WTC11 (cell line): ENCODE data around the gene ARVCF. TPM values are rescaled to one million over a fixed set of nuclear protein-coding genes. Genes with fewer than 3 reads are reported as not detected.

Experiments used
- ATAC-seq: fragments of 200-7000 bp; cut with Tn5 transposase; 2 replicates; pipeline ENCODE4 v1.10.0; 2021; ENCODE audit warnings: mild to moderate bottlenecking, moderate library complexity
- CTCF ChIA-PET: fragments of 300-600 bp; sonication (Branson Sonifier 250); formaldehyde crosslinking; loops from one replicate; lab custom pipeline; 2021; ENCODE audit warnings: antibody characterized with exemption; lab: Charles Lee
- POLR2A ChIA-PET: fragments of 350-600 bp; sonication (Branson Sonifier 250); formaldehyde crosslinking; loops from one replicate; lab custom pipeline; 2021; ENCODE audit warnings: antibody characterized with exemption; lab: Charles Lee
- DNase-seq: peaks from one replicate; pipeline ENCODE4 v3.0.0; 2021; ENCODE audit warnings: low spot score
- H3K27ac Mint-ChIP-seq: 2 replicates; pipeline ENCODE4 v1.8.0; 2021; ENCODE audit warnings: mixed read lengths
- H3K27me3 Mint-ChIP-seq: 2 replicates; pipeline ENCODE4 v1.8.0; 2021; ENCODE audit warnings: low read depth, mild to moderate bottlenecking, moderate library complexity, mixed read lengths
- H3K36me3 Mint-ChIP-seq: 2 replicates; pipeline ENCODE4 v1.8.0; 2021; ENCODE audit warnings: mixed read lengths
- H3K4me1 Mint-ChIP-seq: 2 replicates; pipeline ENCODE4 v1.8.0; 2022; ENCODE audit warnings: mixed read lengths
- H3K4me3 Mint-ChIP-seq: 2 replicates; pipeline ENCODE4 v1.8.0; 2021; ENCODE audit warnings: mild to moderate bottlenecking, moderate library complexity, mixed read lengths
- H3K9me3 Mint-ChIP-seq: 2 replicates; pipeline ENCODE4 v1.8.0; 2021; ENCODE audit warnings: mixed read lengths
- ELF4 ChIP-seq: sonication (generic); formaldehyde crosslinking; IDR thresholded peaks from 2 replicates; pipeline ENCODE4 v1.8.1; 2022; ENCODE audit warnings: low read depth, mild to moderate bottlenecking, moderate library complexity, missing genetic modification reagents
- GRHL2 ChIP-seq: fragments of 250-450 bp; sonication (Bioruptor Pico); IDR thresholded peaks from 2 replicates; pipeline ENCODE4 v1.8.0; 2022; ENCODE audit warnings: mild to moderate bottlenecking, moderate library complexity; ENCODE audit not compliant: insufficient replicate concordance, severe bottlenecking
- NFE2L1 ChIP-seq: sonication (generic); formaldehyde crosslinking; IDR thresholded peaks from 2 replicates; pipeline ENCODE4 v1.8.1; 2023; ENCODE audit warnings: missing genetic modification reagents
- NFYB ChIP-seq: sonication (generic); formaldehyde crosslinking; conservative IDR thresholded peaks from 2 replicates; pipeline ENCODE4 v1.8.0; 2022; ENCODE audit warnings: low read depth, missing genetic modification reagents
- NR3C1 ChIP-seq: sonication (generic); formaldehyde crosslinking; conservative IDR thresholded peaks from 2 replicates; pipeline ENCODE4 v1.8.1; 2023; ENCODE audit warnings: low read depth, mild to moderate bottlenecking, missing genetic modification reagents
- SMAD3 ChIP-seq: sonication (generic); formaldehyde crosslinking; IDR thresholded peaks from 2 replicates; pipeline ENCODE4 v1.8.0; 2022; ENCODE audit warnings: missing genetic modification reagents, mild to moderate bottlenecking, borderline replicate concordance
- total RNA-seq: library from RNA; stranded (reverse); gene quantifications from 3 replicates; pipeline ENCODE4 v1.2.3, GENCODE V29; 2021
- TF ChIP-seq, protein P1 (sequence below): fragments of 250-450 bp; sonication (Bioruptor Pico); IDR thresholded peaks from 2 replicates; pipeline ENCODE4 v1.9.0; 2021; ENCODE audit warnings: moderate library complexity, mild to moderate bottlenecking, inconsistent platforms, borderline replicate concordance
- TF ChIP-seq, protein P2 (sequence below): sonication (generic); formaldehyde crosslinking; IDR thresholded peaks from 2 replicates; pipeline ENCODE4 v1.8.0; 2023; ENCODE audit warnings: missing genetic modification reagents, mild to moderate bottlenecking, borderline replicate concordance
- TF ChIP-seq, protein P3 (sequence below): fragments of 250-450 bp; sonication (Bioruptor Pico); IDR thresholded peaks from 2 replicates; pipeline ENCODE4 v1.9.0; 2021; ENCODE audit warnings: mild to moderate bottlenecking, borderline replicate concordance
- TF ChIP-seq, protein P4 (sequence below): fragments of 250-450 bp; sonication (Bioruptor Pico); IDR thresholded peaks from 2 replicates; pipeline ENCODE4 v1.9.0; 2021; ENCODE audit warnings: mild to moderate bottlenecking
- TF ChIP-seq, protein P5 (sequence below): sonication (generic); formaldehyde crosslinking; IDR thresholded peaks from 2 replicates; pipeline ENCODE4 v1.8.1; 2022; ENCODE audit warnings: low read depth, missing genetic modification reagents, borderline replicate concordance
- TF ChIP-seq, protein P6 (sequence below): sonication (generic); formaldehyde crosslinking; IDR thresholded peaks from 2 replicates; pipeline ENCODE4 v1.8.1; 2023; ENCODE audit warnings: mild to moderate bottlenecking, moderate library complexity, missing genetic modification reagents
- TF ChIP-seq, protein P7 (sequence below): fragments of 250-450 bp; sonication (Bioruptor Pico); IDR thresholded peaks from 2 replicates; pipeline ENCODE4 v1.9.0; 2021; ENCODE audit warnings: mild to moderate bottlenecking
- TF ChIP-seq, protein P8 (sequence below): sonication (generic); formaldehyde crosslinking; IDR thresholded peaks from 2 replicates; pipeline ENCODE4 v1.8.0; 2022; ENCODE audit warnings: mild to moderate bottlenecking, missing genetic modification reagents
- TF ChIP-seq, protein P9 (sequence below): sonication (generic); formaldehyde crosslinking; IDR thresholded peaks from 2 replicates; pipeline ENCODE4 v1.8.0; 2022; ENCODE audit warnings: missing genetic modification reagents

Gene ARVCF
- total RNA-seq, 1 experiment from 2014 or later, result 65.4 TPM

DNA sequence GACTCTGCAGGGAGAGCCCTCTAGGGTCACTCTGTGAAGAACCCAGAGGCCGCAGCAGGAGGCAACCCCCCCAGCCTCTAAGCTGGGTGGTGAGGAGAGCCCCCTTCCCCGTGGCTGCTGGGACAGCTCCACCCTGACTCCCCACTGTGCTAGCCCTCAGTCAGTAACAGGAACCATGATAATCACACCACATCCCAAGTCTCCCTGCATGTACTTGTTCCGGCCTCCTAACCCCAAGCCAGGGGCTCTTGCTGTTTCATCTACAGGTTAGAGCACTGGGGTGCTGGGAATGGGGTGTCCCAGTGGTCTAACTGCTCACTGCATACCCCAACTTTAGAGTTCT lies 26.9 kb downstream of the ARVCF start:
- Mint-ChIP-seq H3K36me3 (no peaks in the 10 kb centered on the region), H3K4me1 (peaks cover 5% of the 10 kb centered on the region; the same call in 1 of the 2 replicates), H3K27me3 (no peaks in the 10 kb centered on the region), H3K27ac (no peak overlapping the region), H3K4me3 (no peak overlapping the region), H3K9me3 (no peaks in the 10 kb centered on the region)
- no peak for ATAC-seq
- no peak for DNase-seq
- ChIA-PET POLR2A (interaction anchor here (1.0 kb wide), 1 partner anchor 9 kb away, joined by 3 read pairs; no protein-coding TSS in a partner anchor), CTCF (interaction anchor here (1.0 to 3.3 kb wide), 5 partner anchors 16 to 36 kb away, joined by 3 to 18 read pairs (median 4); no protein-coding TSS in a partner anchor)
- TF ChIP-seq, protein P1, sequence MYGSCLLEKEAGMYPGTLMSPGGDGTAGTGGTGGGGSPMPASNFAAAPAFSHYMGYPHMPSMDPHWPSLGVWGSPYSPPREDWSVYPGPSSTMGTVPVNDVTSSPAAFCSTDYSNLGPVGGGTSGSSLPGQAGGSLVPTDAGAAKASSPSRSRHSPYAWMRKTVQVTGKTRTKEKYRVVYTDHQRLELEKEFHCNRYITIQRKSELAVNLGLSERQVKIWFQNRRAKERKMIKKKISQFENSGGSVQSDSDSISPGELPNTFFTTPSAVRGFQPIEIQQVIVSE, result no peak
- TF ChIP-seq NFE2L1 (no peak), NFYB (CRISPR knock-in tag) (no peak), GRHL2 (CRISPR knock-in tag) (no peak), NR3C1 (no peak), ELF4 (CRISPR knock-in tag) (no peak), SMAD3 (CRISPR knock-in tag) (no peak)
- TF ChIP-seq, protein P2, sequence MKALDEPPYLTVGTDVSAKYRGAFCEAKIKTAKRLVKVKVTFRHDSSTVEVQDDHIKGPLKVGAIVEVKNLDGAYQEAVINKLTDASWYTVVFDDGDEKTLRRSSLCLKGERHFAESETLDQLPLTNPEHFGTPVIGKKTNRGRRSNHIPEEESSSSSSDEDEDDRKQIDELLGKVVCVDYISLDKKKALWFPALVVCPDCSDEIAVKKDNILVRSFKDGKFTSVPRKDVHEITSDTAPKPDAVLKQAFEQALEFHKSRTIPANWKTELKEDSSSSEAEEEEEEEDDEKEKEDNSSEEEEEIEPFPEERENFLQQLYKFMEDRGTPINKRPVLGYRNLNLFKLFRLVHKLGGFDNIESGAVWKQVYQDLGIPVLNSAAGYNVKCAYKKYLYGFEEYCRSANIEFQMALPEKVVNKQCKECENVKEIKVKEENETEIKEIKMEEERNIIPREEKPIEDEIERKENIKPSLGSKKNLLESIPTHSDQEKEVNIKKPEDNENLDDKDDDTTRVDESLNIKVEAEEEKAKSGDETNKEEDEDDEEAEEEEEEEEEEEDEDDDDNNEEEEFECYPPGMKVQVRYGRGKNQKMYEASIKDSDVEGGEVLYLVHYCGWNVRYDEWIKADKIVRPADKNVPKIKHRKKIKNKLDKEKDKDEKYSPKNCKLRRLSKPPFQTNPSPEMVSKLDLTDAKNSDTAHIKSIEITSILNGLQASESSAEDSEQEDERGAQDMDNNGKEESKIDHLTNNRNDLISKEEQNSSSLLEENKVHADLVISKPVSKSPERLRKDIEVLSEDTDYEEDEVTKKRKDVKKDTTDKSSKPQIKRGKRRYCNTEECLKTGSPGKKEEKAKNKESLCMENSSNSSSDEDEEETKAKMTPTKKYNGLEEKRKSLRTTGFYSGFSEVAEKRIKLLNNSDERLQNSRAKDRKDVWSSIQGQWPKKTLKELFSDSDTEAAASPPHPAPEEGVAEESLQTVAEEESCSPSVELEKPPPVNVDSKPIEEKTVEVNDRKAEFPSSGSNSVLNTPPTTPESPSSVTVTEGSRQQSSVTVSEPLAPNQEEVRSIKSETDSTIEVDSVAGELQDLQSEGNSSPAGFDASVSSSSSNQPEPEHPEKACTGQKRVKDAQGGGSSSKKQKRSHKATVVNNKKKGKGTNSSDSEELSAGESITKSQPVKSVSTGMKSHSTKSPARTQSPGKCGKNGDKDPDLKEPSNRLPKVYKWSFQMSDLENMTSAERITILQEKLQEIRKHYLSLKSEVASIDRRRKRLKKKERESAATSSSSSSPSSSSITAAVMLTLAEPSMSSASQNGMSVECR, result no peak
- TF ChIP-seq, protein P3, sequence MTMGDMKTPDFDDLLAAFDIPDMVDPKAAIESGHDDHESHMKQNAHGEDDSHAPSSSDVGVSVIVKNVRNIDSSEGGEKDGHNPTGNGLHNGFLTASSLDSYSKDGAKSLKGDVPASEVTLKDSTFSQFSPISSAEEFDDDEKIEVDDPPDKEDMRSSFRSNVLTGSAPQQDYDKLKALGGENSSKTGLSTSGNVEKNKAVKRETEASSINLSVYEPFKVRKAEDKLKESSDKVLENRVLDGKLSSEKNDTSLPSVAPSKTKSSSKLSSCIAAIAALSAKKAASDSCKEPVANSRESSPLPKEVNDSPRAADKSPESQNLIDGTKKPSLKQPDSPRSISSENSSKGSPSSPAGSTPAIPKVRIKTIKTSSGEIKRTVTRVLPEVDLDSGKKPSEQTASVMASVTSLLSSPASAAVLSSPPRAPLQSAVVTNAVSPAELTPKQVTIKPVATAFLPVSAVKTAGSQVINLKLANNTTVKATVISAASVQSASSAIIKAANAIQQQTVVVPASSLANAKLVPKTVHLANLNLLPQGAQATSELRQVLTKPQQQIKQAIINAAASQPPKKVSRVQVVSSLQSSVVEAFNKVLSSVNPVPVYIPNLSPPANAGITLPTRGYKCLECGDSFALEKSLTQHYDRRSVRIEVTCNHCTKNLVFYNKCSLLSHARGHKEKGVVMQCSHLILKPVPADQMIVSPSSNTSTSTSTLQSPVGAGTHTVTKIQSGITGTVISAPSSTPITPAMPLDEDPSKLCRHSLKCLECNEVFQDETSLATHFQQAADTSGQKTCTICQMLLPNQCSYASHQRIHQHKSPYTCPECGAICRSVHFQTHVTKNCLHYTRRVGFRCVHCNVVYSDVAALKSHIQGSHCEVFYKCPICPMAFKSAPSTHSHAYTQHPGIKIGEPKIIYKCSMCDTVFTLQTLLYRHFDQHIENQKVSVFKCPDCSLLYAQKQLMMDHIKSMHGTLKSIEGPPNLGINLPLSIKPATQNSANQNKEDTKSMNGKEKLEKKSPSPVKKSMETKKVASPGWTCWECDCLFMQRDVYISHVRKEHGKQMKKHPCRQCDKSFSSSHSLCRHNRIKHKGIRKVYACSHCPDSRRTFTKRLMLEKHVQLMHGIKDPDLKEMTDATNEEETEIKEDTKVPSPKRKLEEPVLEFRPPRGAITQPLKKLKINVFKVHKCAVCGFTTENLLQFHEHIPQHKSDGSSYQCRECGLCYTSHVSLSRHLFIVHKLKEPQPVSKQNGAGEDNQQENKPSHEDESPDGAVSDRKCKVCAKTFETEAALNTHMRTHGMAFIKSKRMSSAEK (CRISPR knock-in tag), result no peak
- TF ChIP-seq, protein P4, sequence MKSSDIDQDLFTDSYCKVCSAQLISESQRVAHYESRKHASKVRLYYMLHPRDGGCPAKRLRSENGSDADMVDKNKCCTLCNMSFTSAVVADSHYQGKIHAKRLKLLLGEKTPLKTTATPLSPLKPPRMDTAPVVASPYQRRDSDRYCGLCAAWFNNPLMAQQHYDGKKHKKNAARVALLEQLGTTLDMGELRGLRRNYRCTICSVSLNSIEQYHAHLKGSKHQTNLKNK (CRISPR knock-in tag), result no peak
- TF ChIP-seq, protein P5, sequence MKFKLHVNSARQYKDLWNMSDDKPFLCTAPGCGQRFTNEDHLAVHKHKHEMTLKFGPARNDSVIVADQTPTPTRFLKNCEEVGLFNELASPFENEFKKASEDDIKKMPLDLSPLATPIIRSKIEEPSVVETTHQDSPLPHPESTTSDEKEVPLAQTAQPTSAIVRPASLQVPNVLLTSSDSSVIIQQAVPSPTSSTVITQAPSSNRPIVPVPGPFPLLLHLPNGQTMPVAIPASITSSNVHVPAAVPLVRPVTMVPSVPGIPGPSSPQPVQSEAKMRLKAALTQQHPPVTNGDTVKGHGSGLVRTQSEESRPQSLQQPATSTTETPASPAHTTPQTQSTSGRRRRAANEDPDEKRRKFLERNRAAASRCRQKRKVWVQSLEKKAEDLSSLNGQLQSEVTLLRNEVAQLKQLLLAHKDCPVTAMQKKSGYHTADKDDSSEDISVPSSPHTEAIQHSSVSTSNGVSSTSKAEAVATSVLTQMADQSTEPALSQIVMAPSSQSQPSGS (CRISPR knock-in tag), result no peak
- TF ChIP-seq, protein P6, sequence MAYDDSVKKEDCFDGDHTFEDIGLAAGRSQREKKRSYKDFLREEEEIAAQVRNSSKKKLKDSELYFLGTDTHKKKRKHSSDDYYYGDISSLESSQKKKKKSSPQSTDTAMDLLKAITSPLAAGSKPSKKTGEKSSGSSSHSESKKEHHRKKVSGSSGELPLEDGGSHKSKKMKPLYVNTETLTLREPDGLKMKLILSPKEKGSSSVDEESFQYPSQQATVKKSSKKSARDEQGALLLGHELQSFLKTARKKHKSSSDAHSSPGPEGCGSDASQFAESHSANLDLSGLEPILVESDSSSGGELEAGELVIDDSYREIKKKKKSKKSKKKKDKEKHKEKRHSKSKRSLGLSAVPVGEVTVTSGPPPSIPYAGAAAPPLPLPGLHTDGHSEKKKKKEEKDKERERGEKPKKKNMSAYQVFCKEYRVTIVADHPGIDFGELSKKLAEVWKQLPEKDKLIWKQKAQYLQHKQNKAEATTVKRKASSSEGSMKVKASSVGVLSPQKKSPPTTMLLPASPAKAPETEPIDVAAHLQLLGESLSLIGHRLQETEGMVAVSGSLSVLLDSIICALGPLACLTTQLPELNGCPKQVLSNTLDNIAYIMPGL (CRISPR knock-in tag), result no peak
- TF ChIP-seq, protein P7, sequence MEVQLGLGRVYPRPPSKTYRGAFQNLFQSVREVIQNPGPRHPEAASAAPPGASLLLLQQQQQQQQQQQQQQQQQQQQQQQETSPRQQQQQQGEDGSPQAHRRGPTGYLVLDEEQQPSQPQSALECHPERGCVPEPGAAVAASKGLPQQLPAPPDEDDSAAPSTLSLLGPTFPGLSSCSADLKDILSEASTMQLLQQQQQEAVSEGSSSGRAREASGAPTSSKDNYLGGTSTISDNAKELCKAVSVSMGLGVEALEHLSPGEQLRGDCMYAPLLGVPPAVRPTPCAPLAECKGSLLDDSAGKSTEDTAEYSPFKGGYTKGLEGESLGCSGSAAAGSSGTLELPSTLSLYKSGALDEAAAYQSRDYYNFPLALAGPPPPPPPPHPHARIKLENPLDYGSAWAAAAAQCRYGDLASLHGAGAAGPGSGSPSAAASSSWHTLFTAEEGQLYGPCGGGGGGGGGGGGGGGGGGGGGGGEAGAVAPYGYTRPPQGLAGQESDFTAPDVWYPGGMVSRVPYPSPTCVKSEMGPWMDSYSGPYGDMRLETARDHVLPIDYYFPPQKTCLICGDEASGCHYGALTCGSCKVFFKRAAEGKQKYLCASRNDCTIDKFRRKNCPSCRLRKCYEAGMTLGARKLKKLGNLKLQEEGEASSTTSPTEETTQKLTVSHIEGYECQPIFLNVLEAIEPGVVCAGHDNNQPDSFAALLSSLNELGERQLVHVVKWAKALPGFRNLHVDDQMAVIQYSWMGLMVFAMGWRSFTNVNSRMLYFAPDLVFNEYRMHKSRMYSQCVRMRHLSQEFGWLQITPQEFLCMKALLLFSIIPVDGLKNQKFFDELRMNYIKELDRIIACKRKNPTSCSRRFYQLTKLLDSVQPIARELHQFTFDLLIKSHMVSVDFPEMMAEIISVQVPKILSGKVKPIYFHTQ (CRISPR knock-in tag), result no peak
- TF ChIP-seq, protein P8, sequence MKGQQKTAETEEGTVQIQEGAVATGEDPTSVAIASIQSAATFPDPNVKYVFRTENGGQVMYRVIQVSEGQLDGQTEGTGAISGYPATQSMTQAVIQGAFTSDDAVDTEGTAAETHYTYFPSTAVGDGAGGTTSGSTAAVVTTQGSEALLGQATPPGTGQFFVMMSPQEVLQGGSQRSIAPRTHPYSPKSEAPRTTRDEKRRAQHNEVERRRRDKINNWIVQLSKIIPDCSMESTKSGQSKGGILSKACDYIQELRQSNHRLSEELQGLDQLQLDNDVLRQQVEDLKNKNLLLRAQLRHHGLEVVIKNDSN (CRISPR knock-in tag), result no peak
- TF ChIP-seq, protein P9, sequence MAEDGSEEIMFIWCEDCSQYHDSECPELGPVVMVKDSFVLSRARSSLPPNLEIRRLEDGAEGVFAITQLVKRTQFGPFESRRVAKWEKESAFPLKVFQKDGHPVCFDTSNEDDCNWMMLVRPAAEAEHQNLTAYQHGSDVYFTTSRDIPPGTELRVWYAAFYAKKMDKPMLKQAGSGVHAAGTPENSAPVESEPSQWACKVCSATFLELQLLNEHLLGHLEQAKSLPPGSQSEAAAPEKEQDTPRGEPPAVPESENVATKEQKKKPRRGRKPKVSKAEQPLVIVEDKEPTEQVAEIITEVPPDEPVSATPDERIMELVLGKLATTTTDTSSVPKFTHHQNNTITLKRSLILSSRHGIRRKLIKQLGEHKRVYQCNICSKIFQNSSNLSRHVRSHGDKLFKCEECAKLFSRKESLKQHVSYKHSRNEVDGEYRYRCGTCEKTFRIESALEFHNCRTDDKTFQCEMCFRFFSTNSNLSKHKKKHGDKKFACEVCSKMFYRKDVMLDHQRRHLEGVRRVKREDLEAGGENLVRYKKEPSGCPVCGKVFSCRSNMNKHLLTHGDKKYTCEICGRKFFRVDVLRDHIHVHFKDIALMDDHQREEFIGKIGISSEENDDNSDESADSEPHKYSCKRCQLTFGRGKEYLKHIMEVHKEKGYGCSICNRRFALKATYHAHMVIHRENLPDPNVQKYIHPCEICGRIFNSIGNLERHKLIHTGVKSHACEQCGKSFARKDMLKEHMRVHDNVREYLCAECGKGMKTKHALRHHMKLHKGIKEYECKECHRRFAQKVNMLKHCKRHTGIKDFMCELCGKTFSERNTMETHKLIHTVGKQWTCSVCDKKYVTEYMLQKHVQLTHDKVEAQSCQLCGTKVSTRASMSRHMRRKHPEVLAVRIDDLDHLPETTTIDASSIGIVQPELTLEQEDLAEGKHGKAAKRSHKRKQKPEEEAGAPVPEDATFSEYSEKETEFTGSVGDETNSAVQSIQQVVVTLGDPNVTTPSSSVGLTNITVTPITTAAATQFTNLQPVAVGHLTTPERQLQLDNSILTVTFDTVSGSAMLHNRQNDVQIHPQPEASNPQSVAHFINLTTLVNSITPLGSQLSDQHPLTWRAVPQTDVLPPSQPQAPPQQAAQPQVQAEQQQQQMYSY (CRISPR knock-in tag), result no peak
